A549 treated with CORT108297 at 1 μM for 4 hours (cell line): ENCODE measurements around the gene MPPED2. TPM values are rescaled to one million over a fixed set of nuclear protein-coding genes. Genes with fewer than 3 reads are reported as not detected.

Experiments used
- total RNA-seq: library from RNA; stranded (reverse); fragments of 200-300 nt; extraction: Qiagen RNA extraction; gene quantifications from 5 replicates; pipeline ENCODE4 v1.2.3, GENCODE V29; 2022

MPPED2 gene, protein sequence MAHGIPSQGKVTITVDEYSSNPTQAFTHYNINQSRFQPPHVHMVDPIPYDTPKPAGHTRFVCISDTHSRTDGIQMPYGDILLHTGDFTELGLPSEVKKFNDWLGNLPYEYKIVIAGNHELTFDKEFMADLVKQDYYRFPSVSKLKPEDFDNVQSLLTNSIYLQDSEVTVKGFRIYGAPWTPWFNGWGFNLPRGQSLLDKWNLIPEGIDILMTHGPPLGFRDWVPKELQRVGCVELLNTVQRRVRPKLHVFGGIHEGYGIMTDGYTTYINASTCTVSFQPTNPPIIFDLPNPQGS
- 0.08 TPM in 1 of 5 replicates, not detected in the others for total RNA-seq

DNA sequence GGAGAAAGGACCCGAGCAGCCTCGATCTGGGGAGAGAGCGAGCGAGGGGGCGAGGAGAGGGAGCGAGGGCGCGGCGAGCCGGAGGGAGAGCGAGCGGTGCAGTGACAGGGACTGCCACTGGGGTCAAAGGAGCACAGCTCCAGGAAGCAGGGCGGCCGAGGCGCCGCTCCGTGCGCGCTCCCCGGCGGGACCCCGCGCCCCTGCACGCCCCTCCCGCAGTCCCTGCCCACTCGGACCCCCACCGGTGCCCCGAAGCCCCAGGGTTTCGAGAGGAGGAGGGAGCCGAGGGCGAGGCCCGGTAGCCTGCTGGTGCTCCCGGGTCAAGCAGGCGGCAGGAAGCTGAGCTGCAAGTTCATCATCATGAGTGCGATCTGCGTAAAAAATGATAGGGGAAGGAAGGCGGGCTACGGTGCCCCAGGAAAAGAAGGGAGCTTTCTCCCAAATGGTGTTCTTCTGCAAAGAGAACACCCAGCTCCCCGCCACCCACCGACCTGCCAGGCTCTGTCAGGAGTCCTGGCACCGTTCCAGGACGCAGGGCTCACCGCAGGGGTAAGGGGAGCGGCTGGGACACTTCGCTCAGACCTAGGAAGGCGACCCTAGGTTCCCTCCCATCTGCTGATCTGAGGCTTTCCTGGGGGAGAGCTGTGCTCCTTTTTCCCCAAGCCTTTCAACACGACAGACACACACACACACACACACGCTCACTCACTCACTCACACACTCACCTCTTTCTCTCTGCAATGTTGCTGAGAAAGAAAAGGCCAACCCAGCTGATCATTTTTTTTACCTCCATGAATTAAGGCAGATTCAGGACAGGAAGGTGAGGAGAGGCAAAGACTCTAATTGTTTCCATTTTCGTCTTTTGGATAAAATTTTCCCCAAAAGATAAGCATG is at the start of gene MPPED2:
Gene MPPED2, minus strand, starts transcription at position 103 of the 894 bp plus-strand sequence. CDS start 5,980 bp downstream, outside the sequence.

